HG03558 (cell line): ENCODE results near the gene EGFLAM.

Source experiments
- ATAC-seq: cut with Tn5 transposase; IDR thresholded peaks from one replicate; pipeline ENCODE4 v1.9.1; 2021; ENCODE audit warnings: moderate number of reproducible peaks; ENCODE audit not compliant: unreplicated experiment; ENCODE audit errors: extremely low read depth

Gene EGFLAM

GRCh38 chr5:38441453-38442246 is 183.3 kb downstream of the EGFLAM start:
- peak; percentile 96 for ATAC-seq

DNA sequence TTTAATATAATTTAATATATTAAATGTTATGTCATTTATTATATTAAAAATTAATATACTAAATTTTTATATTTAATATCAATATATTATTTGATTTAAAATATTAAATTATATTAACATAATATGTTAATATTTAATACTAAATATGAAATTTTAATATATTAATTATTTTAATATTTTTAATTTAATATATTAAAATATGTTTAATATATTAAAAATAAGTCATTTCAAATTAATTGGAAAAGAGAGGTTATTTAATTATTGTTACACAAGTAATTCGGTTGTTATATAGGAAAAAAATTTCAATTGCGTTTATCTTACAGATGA is 183.9 kb downstream of the EGFLAM start:
- no peak for ATAC-seq

DNA sequence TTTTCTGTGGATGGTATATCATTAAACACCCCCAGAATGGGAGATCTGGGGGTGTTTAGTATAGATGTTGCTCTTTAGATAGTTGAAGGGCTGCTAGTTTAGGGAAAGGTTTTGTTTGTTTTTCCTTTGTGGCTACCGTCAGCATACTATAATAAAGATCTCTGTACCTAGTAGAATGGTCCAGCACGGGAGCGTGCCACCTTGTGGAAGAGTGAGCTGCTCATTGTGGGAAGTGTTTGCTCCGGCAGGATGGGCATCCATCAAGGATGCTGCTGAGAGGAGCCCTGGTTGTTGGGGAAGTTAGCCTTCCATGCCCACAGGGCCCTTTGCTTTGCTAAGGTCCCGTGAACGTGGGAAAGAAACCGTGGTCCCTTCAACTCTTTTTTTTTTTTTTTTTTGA is 185.0 kb downstream of the EGFLAM start:
- no peak for ATAC-seq

GRCh38 chr5:38445374-38446028 is 187.1 kb downstream of the EGFLAM start:
- no peak for ATAC-seq

DNA sequence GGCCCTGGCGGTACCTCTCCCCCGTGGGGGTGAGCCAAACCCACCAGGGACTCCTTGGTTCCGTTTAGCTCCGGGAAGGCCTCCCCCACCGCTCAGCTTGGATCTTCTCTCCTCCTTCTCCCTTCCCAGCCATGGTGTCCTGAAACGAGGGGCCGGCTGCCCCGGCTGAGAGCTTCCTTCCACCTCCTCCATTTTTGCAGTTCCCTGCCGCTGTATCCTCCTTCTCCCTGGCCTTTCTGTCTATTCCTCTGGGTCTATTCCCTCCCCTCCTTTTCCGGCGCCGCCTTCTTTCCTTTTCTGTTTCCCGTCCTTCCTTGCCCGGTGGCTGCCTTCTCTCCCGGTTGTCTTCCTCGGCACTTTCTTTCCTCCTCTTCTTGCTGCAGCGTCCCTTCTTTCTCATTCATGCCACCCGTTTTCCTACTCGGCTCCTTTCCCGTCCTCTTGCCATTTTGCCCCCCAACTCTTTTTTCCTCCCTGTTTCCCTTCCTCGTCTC is 187.7 kb downstream of the EGFLAM start:
- no peak for ATAC-seq

DNA sequence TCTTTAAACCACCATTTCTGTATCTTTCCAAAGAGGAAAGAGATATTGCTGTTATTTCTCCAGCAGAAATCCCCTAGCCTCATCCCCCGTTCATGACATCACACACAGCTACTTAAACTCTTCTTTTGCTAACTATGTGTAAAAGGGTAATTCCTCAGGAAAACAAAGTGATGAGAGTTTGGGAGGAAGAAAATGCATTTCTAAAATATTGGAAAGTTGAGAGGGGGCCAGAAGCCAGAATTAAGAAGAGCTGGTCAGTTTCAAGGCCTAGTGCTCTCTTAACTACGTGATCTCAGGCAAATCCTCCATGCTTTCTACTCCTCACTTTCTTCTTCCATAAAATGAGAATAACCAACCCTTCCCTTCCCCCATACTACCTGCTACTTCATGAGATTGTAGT is 188.7 kb downstream of the EGFLAM start:
- no peak for ATAC-seq

DNA sequence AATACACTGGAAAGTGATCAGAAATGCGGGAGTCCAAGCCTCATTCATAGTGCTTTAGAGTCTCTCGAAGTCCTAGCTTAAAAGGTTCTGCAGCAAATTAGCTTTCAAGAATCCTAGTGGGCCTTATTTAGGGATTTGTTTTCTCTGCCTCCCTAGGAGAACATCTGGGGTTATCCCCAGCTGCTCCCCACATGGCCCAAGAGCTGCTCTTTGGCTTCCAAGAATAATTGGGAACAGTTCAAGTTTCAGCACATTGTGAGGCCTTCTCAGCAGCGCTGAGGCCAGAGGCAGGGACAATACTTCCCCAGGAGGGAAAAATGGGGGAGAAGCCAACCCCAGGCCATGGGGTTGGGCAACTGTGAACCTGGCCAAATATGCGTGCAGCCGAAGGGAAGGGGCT is 189.4 kb downstream of the EGFLAM start:
- ATAC-seq = no peak

DNA sequence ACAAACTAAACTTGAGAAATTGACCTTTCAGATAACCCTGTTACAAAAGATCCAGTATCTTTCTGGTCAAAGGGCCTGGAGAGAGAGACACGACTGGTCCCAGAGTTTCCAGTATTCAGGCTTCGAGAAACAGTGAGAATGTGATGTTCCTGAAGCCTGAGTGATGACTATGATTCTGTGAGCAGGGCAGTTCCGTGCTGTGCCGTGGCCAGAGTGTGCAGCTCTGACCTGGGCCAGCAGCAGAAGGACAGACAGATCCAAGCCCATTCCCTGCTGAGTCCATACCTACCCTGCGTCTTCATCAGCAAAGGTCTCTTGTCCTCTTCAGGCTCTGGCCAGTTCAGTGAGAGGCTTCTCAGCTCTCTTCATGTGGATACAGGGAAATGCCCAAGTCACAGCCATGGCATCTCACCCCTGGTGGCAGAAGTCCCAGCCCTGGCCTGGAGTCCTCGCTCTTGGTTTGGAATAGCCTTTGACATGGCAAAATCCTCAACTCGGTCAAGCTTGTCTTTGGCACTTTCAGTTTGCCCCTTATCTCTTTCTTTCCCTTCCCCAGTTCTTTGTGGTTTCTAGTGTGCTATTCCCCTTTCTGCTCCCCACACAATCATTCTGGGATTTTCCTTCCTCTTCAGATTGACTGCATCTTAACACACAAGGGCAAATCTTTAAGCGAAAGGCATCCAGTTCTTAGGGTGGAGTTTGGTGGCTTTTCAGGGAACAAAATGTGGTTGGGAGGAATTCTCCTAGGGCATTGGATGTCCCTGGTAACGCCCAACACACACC is 190.4 kb downstream of the EGFLAM start:
- no peak for ATAC-seq

- ATAC-seq = no peak
Measured at GRCh38 chr5:38450627-38451026, 192.3 kb downstream of the EGFLAM start.

GRCh38 chr5:38451074-38451725 is 192.8 kb downstream of the EGFLAM start:
- no peak for ATAC-seq

DNA sequence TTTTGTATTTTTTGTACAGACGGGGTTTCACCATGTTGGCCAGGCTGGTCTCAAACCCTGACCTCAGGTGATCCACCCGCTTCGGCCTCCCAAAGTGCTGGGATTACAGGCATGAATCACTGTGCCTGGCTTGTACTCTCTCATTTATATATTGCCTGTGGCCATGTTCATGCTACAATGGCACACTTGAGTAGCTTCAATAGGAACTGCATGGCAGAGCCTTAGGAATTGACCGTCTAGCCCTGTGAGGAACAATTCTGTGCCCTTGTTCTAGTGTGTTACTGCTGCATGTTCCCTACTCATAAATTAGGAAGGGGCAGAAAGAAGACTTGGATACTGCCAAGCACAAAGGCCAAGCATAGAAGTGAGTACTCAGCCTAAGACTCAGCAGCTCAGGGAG is 193.8 kb downstream of the EGFLAM start:
- ATAC-seq = no peak

DNA sequence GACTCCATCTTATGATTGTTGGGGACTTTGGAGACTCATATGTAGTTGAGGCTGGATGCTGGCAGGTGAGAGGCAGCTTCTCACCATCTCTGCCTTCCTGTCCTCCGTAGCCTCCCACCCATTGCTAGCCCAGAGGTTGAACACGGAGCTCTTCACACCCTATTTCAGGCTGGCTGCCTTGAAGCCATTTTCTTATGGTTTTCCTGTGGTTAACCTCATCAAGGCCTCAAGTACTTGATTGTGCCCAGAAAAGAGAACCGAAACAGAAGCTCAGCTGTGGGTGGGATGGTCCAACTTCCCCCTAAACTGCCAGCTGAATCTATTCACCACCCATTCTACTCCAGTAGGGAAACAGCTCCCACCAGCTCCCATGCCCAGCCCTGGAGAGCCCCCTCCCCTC is 195.1 kb downstream of the EGFLAM start:
- peak; percentile 98 for ATAC-seq

GRCh38 chr5:38453921-38454320 is 195.6 kb downstream of the EGFLAM start:
- no peak for ATAC-seq

DNA sequence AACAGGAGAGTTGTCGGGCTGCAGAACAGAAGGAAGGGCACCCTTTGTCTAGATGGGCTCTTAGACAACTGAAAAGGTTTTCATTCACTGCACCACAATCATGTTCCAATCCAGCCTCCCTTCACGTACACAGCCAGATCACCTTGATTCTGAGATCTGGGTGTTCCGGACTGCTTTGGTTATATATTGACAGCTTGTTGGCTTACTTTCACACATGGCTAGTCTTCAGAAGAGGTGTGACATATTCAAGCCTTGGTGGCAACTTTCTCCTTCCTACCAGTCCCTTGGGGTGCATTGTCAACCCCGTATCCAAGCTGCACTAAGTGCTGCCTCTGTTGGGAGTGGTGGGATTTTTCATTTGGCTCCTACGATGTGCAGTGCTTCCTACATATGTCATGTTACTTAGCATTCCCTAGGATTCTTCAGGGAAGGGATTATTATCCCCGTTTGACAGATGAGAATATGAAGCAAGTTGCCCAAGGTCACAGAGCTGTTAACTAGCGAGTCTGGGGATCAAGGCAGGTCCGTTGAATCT is 197.5 kb downstream of the EGFLAM start:
- peak; percentile 30 for ATAC-seq

DNA sequence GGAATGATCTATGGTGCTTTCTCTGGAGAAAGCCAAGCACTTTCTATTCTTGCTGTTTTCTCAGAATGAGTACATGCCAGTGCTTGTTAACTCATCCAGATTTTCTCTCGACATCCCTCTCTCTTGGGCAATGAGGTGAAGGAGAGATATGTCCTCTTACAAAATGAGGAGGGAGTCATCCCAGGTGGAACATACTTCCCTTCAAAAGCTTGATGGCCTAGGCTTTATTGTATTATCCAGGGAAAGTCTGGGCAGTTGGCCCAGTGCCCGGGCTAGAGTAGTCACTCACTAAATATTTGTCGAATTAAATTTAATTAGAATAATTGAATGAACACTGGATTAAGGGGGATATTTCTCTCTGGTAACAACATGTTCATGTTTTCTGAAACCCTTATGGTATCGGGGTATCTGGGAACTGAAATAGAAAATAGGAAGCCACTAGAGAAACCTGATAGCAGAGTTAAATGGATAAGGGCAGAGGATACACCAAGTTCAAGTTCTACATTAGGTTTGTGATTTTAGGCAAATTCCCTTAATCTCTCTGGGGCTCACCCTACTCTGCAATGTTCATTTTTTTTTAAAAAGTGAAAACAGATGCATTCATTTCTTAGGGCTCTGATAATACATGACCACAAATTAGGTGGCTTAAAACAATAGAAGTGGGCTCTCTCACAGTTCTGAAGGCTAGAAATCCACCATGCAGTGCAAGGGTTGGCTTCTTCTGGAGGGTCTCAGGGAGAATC is 198.5 kb downstream of the EGFLAM start:
- ATAC-seq = no peak

- ATAC-seq = no peak
Measured at GRCh38 chr5:38458174-38458573, 199.8 kb downstream of the EGFLAM start.

DNA sequence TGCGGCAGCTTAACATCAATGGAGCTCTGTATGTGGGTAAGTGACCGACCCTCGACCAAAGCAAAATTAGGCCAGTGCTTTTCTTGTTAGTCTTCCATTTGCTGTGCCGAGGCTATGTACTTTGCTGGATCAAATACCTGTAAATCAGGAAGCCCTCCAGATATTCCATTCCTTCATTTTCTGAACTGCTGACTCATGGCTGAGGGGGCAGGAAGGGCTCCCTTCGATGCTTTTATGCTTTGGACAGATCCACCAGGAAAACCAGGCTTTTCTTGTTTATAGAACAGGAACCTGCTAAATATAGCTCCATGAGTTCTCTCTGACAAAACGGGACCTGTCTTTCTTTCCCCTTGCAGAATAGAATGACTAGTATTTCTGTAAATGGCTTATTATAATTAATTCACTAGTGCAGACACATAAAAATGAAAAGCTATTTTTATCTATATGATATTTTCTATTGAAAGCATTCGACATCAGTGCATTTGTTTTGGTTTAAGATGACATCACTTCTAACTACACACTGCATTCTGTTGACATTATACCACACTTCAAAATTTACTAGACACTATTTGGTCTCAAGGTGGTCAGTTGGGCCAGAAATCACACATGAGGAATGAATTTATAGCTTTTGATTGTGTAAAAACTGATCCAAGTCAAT is 204.7 kb downstream of the EGFLAM start:
- ATAC-seq = no peak

DNA sequence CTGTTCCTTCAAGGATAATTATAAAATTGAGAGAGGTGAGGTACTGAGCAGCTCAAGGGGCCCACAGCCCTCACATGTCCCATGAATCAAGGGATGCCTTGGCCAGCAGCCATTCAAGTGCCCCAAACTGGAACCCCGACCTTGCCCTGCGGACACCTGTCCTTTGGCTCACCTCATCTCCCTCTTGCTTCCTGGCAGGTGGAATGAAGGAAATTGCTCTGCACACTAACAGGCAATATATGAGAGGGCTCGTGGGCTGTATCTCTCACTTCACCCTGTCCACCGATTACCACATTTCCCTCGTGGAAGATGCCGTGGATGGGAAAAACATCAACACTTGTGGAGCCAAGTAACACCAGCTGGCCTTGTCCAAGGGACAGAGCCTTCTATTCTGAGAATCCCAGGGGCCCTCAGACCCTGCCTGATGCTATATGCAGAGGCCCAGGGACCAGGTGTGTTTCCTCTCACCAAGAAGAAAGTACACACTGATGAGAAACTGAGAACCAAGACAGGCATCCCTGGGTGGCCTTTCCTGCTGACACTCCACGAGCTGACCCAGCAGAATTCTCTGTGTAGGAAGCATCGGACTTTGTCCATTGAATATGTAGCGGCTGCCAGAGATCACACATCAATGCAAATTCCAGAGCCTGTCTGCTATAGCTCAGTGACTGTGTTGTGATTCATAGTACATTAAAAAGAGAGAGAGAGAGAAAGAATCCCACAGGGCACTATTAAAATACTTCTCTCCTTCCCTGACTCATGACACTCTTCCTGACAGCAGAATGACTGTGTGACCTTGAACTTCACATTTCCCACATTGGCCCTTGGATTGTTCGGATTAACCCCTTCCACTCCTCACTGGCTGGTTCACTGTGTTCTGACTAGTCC is 205.5 kb downstream of the EGFLAM start:
- no peak for ATAC-seq
